DMS79 (cell line): ENCODE measurements around the gene CETP.
"Not testable (repeated sequence)": the region's sequence is repeated elsewhere in the genome, so short reads cannot be mapped to it uniquely, and the experiment has no call there.

Experiments
- DNase-seq: peaks from one replicate; lab custom pipeline; 2025; lab: John Stamatoyannopoulos, UW

The CETP gene

GRCh38 chr16:56997931-56998330 is 36.2 kb downstream of the CETP start:
- no peak for DNase-seq

GRCh38 chr16:56998352-56998751 is 36.6 kb downstream of the CETP start:
- no peak for DNase-seq

- no peak for DNase-seq
These were observed 37.1 kb downstream of the CETP start for GRCh38 chr16:56998861-56999260.

GRCh38 chr16:56999409-57000270 is 37.9 kb downstream of the CETP start:
- no peak for DNase-seq

GRCh38 chr16:57000271-57001025 is 38.7 kb downstream of the CETP start:
- DNase-seq = no peak

GRCh38 chr16:57001026-57001679 is 39.4 kb downstream of the CETP start:
- no peak for DNase-seq

- DNase-seq = no peak
These were observed 42.0 kb downstream of the CETP start for GRCh38 chr16:57003439-57004386.

- no peak for DNase-seq
These were observed 42.9 kb downstream of the CETP start for GRCh38 chr16:57004387-57005250.

GRCh38 chr16:57005597-57005996 is 43.8 kb downstream of the CETP start:
- not testable (repeated sequence) for DNase-seq

- DNase-seq = no peak
These were observed 45.3 kb downstream of the CETP start for GRCh38 chr16:57007050-57007449.

- no peak for DNase-seq
These were observed 45.8 kb downstream of the CETP start for GRCh38 chr16:57007530-57007929.

GRCh38 chr16:57008440-57008839 is 46.7 kb downstream of the CETP start:
- DNase-seq = no peak

- DNase-seq = no peak
These were observed 48.0 kb downstream of the CETP start for GRCh38 chr16:57009643-57010170.

- no peak for DNase-seq
These were observed 50.6 kb downstream of the CETP start for GRCh38 chr16:57012353-57012752.

- DNase-seq = no peak
These were observed 51.5 kb downstream of the CETP start for GRCh38 chr16:57013229-57013628.

- no peak for DNase-seq
These were observed 52.2 kb downstream of the CETP start for GRCh38 chr16:57013902-57014301.

GRCh38 chr16:57016301-57016700 is 54.6 kb downstream of the CETP start:
- no peak for DNase-seq

- DNase-seq = no peak
These were observed 55.1 kb downstream of the CETP start for GRCh38 chr16:57016831-57017230.

- no peak for DNase-seq
These were observed 55.5 kb downstream of the CETP start for GRCh38 chr16:57017251-57017650.

- no peak for DNase-seq
These were observed 58.0 kb downstream of the CETP start for GRCh38 chr16:57019746-57020145.
